Measurements from ENCODE around the gene LRFN2. TPM values are rescaled to one million over a fixed set of nuclear protein-coding genes. Genes with fewer than 3 reads are reported as not detected.

The LRFN2 gene
- total RNA-seq, 1 experiment from 2014 or later, result 0.28 TPM

- peak; percentile 51 for DNase-seq
- Histone ChIP-seq H3K27me3 (ENCODE audit: control insufficient read depth, insufficient read depth, low read length) (no peaks in the 10 kb centered on the region), H3K36me3 (replicated peaks; ENCODE audit: control insufficient read depth, insufficient read depth, low read length) (no peaks in the 10 kb centered on the region; the same call in 1 of the 2 replicates), H3K4me3 (ENCODE audit: insufficient read depth, low read depth, low read length) (no peak overlapping the region)
Measured at GRCh38 chr6:40577672-40578071, 9.5 kb downstream of the LRFN2 start.

DNA sequence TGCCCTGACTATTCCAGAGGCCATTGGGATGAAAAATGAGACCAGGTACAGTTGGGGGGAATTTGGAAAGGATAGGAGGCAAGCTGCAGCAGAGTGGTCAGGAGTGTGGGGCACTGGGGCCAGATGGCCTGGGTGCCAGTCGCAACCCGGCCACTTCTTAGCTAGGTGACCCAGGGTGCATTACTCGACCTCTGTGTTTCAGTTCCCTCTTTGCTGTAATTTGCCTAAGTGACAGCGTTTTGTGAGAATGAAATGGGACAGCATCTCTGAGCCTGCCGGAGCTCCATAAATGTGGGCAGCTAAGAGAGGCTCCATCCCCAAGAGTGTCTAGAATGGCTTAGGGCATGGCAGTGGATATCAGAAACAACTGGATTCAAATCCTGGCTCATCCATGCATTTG is 13.9 kb downstream of the LRFN2 start:
- no peaks in the 10 kb centered on the region; the same call in 1 of the 2 replicates for H3K36me3 ChIP-seq (replicated peaks; ENCODE audit: control insufficient read depth, insufficient read depth, low read length)
- H3K4me3 ChIP-seq (ENCODE audit: insufficient read depth, low read depth, low read length), result no peak overlapping the region
- H3K27me3 ChIP-seq (ENCODE audit: control insufficient read depth, insufficient read depth, low read length), result no peaks in the 10 kb centered on the region
- DNase-seq, result no peak

GRCh38 chr6:40569162-40569910 is 17.8 kb downstream of the LRFN2 start:
- Histone ChIP-seq H3K4me3 (ENCODE audit: insufficient read depth, low read depth, low read length) (no peak overlapping the region), H3K27me3 (ENCODE audit: control insufficient read depth, insufficient read depth, low read length) (no peaks in the 10 kb centered on the region), H3K36me3 (replicated peaks; ENCODE audit: control insufficient read depth, insufficient read depth, low read length) (no peaks in the 10 kb centered on the region)
- DNase-seq, result no peak

- Histone ChIP-seq H3K36me3 (replicated peaks; ENCODE audit: control insufficient read depth, insufficient read depth, low read length) (no peaks in the 10 kb centered on the region), H3K27me3 (ENCODE audit: control insufficient read depth, insufficient read depth, low read length) (no peaks in the 10 kb centered on the region), H3K4me3 (ENCODE audit: insufficient read depth, low read depth, low read length) (no peak overlapping the region)
- no peak for DNase-seq
Measured at GRCh38 chr6:40568062-40568708, 19.0 kb downstream of the LRFN2 start.

- DNase-seq, result peak; percentile 79
- Histone ChIP-seq H3K36me3 (replicated peaks; ENCODE audit: control insufficient read depth, insufficient read depth, low read length) (no peaks in the 10 kb centered on the region), H3K27me3 (ENCODE audit: control insufficient read depth, insufficient read depth, low read length) (no peaks in the 10 kb centered on the region), H3K4me3 (ENCODE audit: insufficient read depth, low read depth, low read length) (no peak overlapping the region)
Measured at GRCh38 chr6:40563111-40563510, 24.1 kb downstream of the LRFN2 start.

GRCh38 chr6:40559056-40559455 is 28.1 kb downstream of the LRFN2 start:
- H3K27me3 ChIP-seq (ENCODE audit: control insufficient read depth, insufficient read depth, low read length), result no peaks in the 10 kb centered on the region
- no peak overlapping the region for H3K4me3 ChIP-seq (ENCODE audit: insufficient read depth, low read depth, low read length)
- H3K36me3 ChIP-seq (replicated peaks; ENCODE audit: control insufficient read depth, insufficient read depth, low read length), result no peaks in the 10 kb centered on the region
- DNase-seq, result no peak

DNA sequence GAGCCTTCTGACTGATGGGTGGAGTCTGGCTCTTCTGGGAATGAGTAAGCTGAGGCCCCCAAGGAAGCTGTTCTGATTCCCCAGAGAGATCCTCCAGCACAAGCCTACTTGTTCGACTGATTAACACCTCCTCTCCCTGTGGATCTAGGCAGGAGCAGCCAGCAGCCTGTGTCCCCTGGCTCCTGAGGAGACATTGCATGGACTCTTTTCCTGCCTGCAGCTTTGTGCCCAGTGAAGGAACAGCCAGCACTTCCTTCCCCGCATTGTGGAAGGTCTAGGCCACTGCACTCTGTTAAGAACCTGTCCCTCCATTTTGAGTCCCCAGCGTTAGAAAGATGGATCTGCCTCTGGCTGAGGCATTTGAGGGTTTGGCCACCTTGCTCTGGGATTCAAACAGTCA is 29.1 kb downstream of the LRFN2 start:
- no peak overlapping the region for H3K4me3 ChIP-seq (ENCODE audit: insufficient read depth, low read depth, low read length)
- no peaks in the 10 kb centered on the region for H3K36me3 ChIP-seq (replicated peaks; ENCODE audit: control insufficient read depth, insufficient read depth, low read length)
- H3K27me3 ChIP-seq (ENCODE audit: control insufficient read depth, insufficient read depth, low read length), result no peaks in the 10 kb centered on the region
- no peak for DNase-seq

- Histone ChIP-seq H3K4me3 (ENCODE audit: insufficient read depth, low read depth, low read length) (no peak overlapping the region), H3K27me3 (ENCODE audit: control insufficient read depth, insufficient read depth, low read length) (no peaks in the 10 kb centered on the region), H3K36me3 (replicated peaks; ENCODE audit: control insufficient read depth, insufficient read depth, low read length) (no peaks in the 10 kb centered on the region)
- no peak for DNase-seq
Measured at GRCh38 chr6:40556881-40557280, 30.3 kb downstream of the LRFN2 start.

- no peak overlapping the region for H3K4me3 ChIP-seq (ENCODE audit: insufficient read depth, low read depth, low read length)
- DNase-seq, result peak; percentile 68
- no peaks in the 10 kb centered on the region for H3K36me3 ChIP-seq (replicated peaks; ENCODE audit: control insufficient read depth, insufficient read depth, low read length)
- no peaks in the 10 kb centered on the region for H3K27me3 ChIP-seq (ENCODE audit: control insufficient read depth, insufficient read depth, low read length)
Measured at GRCh38 chr6:40556023-40556422, 31.1 kb downstream of the LRFN2 start.

DNA sequence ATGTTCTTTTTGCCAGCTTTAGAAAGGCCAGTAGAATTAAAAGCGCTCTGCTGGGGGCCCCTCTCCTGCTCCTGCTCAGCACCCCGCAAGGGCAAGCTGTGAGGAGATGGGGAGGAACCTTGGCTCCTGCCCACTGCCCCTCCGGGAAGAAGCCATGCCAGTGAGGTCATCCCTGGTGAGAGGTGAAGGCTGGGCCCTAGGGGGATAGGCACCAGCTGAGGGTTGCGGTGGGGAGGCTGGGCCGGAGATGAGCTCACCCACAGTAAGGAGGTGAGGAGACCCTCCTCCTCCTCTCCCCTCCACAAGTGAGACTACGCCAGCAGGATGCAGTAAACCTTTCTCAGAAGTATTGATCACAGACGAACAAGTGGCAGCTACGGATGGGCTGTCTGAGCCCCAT is 32.1 kb downstream of the LRFN2 start:
- DNase-seq, result no peak
- Histone ChIP-seq H3K4me3 (ENCODE audit: insufficient read depth, low read depth, low read length) (no peak overlapping the region), H3K27me3 (ENCODE audit: control insufficient read depth, insufficient read depth, low read length) (no peaks in the 10 kb centered on the region), H3K36me3 (replicated peaks; ENCODE audit: control insufficient read depth, insufficient read depth, low read length) (no peaks in the 10 kb centered on the region)

DNA sequence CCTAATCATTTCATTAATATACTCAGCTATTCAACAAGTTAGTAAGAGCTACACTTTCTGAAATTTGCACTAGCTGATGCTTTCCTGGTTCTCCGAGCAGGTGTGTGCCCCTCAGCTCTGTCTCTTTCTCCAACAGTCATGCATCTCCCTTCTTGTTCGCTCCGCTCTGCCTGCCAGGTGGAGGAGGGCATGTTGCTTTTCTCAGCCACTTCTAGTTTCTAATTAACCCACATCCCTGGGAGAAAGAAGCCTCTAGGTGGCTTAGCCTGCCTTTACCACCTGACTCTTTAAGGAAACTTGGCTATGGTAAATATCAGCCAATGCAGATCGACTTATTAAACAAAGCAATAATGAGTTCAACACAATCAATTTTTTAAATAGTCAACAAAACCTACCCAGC is 34.2 kb downstream of the LRFN2 start:
- H3K36me3 ChIP-seq (replicated peaks; ENCODE audit: control insufficient read depth, insufficient read depth, low read length), result no peaks in the 10 kb centered on the region
- H3K4me3 ChIP-seq (ENCODE audit: insufficient read depth, low read depth, low read length), result no peak overlapping the region
- DNase-seq, result no peak
- no peaks in the 10 kb centered on the region for H3K27me3 ChIP-seq (ENCODE audit: control insufficient read depth, insufficient read depth, low read length)

DNA sequence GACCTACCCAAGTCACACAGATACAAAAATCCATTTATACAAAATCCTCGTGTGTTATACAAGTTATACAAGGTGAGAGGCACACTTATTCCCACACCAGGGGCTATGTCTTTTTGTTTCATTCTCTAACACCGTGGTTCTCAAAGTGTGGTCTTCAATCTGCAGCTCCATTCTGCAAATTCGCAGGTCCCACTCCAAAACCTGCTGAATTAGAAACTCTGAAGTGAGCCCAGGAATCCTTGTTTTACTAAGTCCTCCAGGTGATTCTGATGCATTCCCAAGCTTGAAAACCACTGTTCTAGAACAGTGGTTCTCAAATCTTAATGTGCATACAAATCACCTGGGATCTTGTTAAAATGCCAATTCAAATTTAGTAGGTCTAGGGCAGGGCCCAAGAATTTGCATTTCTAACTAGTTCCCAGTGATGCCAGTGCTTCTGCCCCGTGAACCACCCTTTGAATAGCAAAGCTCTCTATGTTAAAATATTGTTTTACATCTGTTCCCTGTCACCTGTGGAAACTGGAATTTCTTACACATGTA is 35.1 kb downstream of the LRFN2 start:
- DNase-seq, result no peak
- no peaks in the 10 kb centered on the region for H3K36me3 ChIP-seq (replicated peaks; ENCODE audit: control insufficient read depth, insufficient read depth, low read length)
- H3K4me3 ChIP-seq (ENCODE audit: insufficient read depth, low read depth, low read length), result no peak overlapping the region
- H3K27me3 ChIP-seq (ENCODE audit: control insufficient read depth, insufficient read depth, low read length), result no peaks in the 10 kb centered on the region

DNA sequence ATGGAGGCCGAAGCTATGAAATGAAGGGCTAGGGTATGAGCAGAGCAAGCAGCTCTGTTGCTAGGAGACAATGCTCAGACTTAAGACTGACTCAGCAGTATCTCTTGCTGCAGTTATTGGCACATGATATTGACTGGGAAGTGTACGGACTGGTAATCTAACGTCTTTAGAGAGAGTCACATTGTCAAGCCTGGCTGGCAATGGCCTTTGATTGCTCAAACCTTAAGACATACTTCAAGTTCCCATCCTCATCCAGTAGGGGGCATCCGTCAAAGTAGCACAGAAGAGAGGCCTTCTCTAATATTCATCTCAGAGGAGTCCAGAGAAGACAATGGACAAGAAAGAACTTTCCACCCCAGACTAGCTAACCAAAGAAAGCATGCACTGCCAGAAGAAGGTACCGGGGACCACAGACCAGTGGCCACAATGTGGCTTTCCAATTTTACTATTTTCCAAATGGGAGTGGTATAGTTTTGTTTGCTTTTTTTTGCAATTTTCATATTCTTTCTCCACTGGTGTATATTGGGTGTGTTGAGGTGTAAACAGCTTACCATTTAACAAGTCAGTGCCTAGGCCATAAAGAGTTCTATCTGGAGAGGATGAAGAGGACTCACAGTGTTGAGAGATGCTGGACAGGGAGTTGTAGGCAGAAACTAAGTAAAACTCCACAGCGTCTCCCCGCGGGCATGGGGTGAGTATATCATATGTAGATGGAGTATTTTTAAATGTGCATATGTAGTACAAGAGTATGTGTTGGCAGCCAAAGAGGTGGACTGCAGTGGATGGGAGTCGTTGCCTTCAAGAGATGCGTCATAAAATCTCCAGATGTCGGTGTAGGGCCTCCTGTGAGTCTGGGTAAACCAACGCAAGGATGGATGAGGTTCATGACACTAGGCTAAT is 36.7 kb downstream of the LRFN2 start:
- Histone ChIP-seq H3K4me3 (ENCODE audit: insufficient read depth, low read depth, low read length) (no peak overlapping the region), H3K27me3 (ENCODE audit: control insufficient read depth, insufficient read depth, low read length) (no peaks in the 10 kb centered on the region), H3K36me3 (replicated peaks; ENCODE audit: control insufficient read depth, insufficient read depth, low read length) (no peaks in the 10 kb centered on the region)
- DNase-seq, result no peak

DNA sequence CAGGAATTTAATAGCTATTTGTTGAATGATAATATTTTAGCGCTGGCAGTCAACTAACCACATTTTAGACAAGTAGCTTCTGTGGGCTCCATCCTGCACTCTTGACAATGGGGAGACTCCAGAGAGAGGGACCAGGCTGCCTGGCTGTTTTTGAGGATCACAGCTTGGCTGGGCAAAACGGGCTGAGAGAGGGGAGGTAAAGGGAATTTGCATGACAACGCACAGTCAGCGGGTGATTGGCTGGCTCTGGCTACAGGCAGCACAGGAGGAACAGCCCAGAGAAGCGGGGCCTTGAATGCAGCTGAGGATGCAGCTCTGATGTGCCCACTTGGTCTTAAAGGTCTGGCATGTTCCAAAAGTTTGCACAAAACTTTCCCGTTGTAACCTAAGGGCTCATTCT is 41.2 kb downstream of the LRFN2 start:
- no peaks in the 10 kb centered on the region for H3K27me3 ChIP-seq (ENCODE audit: control insufficient read depth, insufficient read depth, low read length)
- peak; percentile 84 for DNase-seq
- H3K4me3 ChIP-seq (ENCODE audit: insufficient read depth, low read depth, low read length), result no peak overlapping the region
- H3K36me3 ChIP-seq (replicated peaks; ENCODE audit: control insufficient read depth, insufficient read depth, low read length), result no peaks in the 10 kb centered on the region
